Neural cell (in vitro differentiated cells): ENCODE results near the gene ACCSL. TPM values are rescaled to one million over a fixed set of nuclear protein-coding genes. Genes with fewer than 3 reads are reported as not detected.

Experiments used
- H2AFZ ChIP-seq: fragments of 200-600, 300-800 bp; sonication (generic), shearing (Covaris generic); 2 replicates; pipeline ENCODE4 v1.6.0; 2014; ENCODE audit warnings: low read depth, mild to moderate bottlenecking, antibody characterized with exemption, low read length, moderate library complexity
- H3F3A ChIP-seq: fragments of 200-600 bp; shearing (Covaris generic); 2 replicates; pipeline ENCODE4 v1.6.1; 2016; ENCODE audit warnings: mild to moderate bottlenecking, moderate library complexity, mixed read lengths, antibody characterized with exemption, low read length; ENCODE audit not compliant: insufficient read depth, poor library complexity, severe bottlenecking
- H3K27ac ChIP-seq: fragments of 200-600, 300-800 bp; sonication (generic), shearing (Covaris generic); 2 replicates; pipeline ENCODE4 v1.5.1; 2014; ENCODE audit warnings: mild to moderate bottlenecking, low read length, moderate library complexity
- H3K27me3 ChIP-seq: fragments of 300-800, 200-600 bp; sonication (generic), shearing (Covaris generic); 2 replicates; pipeline ENCODE4 v1.6.0; 2014; ENCODE audit warnings: mild to moderate bottlenecking, low read depth, low read length, moderate library complexity; ENCODE audit not compliant: insufficient read depth
- H3K36me3 ChIP-seq: fragments of 300-800, 200-600 bp; sonication (generic), shearing (Covaris generic); 2 replicates; pipeline ENCODE4 v1.5.1; 2014; ENCODE audit warnings: mild to moderate bottlenecking, antibody characterized with exemption, low read length, moderate library complexity; ENCODE audit not compliant: insufficient read depth
- H3K4me2 ChIP-seq: fragments of 300-800, 200-600 bp; sonication (generic), shearing (Covaris generic); 2 replicates; pipeline ENCODE4 v1.6.0; 2014; ENCODE audit warnings: mild to moderate bottlenecking, low read length
- H3K4me3 ChIP-seq: fragments of 300-800, 200-600 bp; sonication (generic), shearing (Covaris generic); 2 replicates; pipeline ENCODE4 v1.5.1; 2014; ENCODE audit warnings: mild to moderate bottlenecking, low read length, moderate library complexity
- H3K79me2 ChIP-seq: fragments of 200-600 bp; shearing (Covaris generic); replicated peaks from 2 replicates; pipeline ENCODE4 v1.6.0; 2014; ENCODE audit warnings: mild to moderate bottlenecking, low read length, moderate library complexity; ENCODE audit not compliant: insufficient read depth
- H3K9ac ChIP-seq: fragments of 300-800, 200-600 bp; sonication (generic), shearing (Covaris generic); 2 replicates; pipeline ENCODE4 v1.6.1; 2016; ENCODE audit warnings: mild to moderate bottlenecking, low read length, mixed read lengths
- H3K9me2 ChIP-seq: fragments of 200-600 bp; shearing (Covaris generic); 2 replicates; pipeline ENCODE4 v1.6.1; 2016; ENCODE audit warnings: mild to moderate bottlenecking, low read length, mixed read lengths; ENCODE audit not compliant: insufficient read depth
- H3K9me3 ChIP-seq: fragments of 200-600, 300-800 bp; sonication (generic), shearing (Covaris generic); 2 replicates; pipeline ENCODE4 v1.6.1; 2016; ENCODE audit warnings: mild to moderate bottlenecking, mixed run types, low read length, moderate library complexity, mixed read lengths
- H4K20me1 ChIP-seq: fragments of 200-600 bp; shearing (Covaris generic); 2 replicates; pipeline ENCODE4 v1.6.1; 2016; ENCODE audit warnings: mild to moderate bottlenecking, mixed run types; ENCODE audit not compliant: insufficient read depth
- EP300 ChIP-seq: fragments of 450-650 bp; conservative IDR thresholded peaks from 2 replicates; pipeline ENCODE4 v1.6.1; 2014; ENCODE audit warnings: antibody characterized with exemption, mild to moderate bottlenecking, moderate library complexity; ENCODE audit not compliant: poor library complexity, severe bottlenecking
- EZH2 ChIP-seq: fragments of 200-600, 300-800 bp; shearing (Covaris generic), sonication (generic); IDR thresholded peaks from 2 replicates; pipeline ENCODE4 v1.6.1; 2014; ENCODE audit warnings: antibody characterized with exemption, low read length, borderline replicate concordance, mild to moderate bottlenecking; ENCODE audit not compliant: insufficient read depth, poor library complexity, severe bottlenecking
- MXI1 ChIP-seq: fragments of 450-650 bp; conservative IDR thresholded peaks from 2 replicates; pipeline ENCODE4 v1.6.1; 2014; ENCODE audit warnings: antibody characterized with exemption, mild to moderate bottlenecking; ENCODE audit not compliant: poor library complexity, severe bottlenecking
- POLR2AphosphoS5 ChIP-seq: IDR thresholded peaks from 2 replicates; pipeline ENCODE4 v1.6.1; 2012
- RAD21 ChIP-seq: fragments of 450-650 bp; conservative IDR thresholded peaks from 2 replicates; pipeline ENCODE4 v1.6.1; 2014; ENCODE audit warnings: antibody characterized with exemption, mild to moderate bottlenecking, moderate library complexity
- SMC3 ChIP-seq: fragments of 450-650 bp; conservative IDR thresholded peaks from 2 replicates; pipeline ENCODE4 v1.6.1; 2014; ENCODE audit warnings: antibody characterized with exemption, mild to moderate bottlenecking, moderate library complexity; ENCODE audit not compliant: poor library complexity
- TAF1 ChIP-seq: IDR thresholded peaks from 2 replicates; pipeline ENCODE4 v1.6.1; 2012; ENCODE audit warnings: low read depth
- polyA plus RNA-seq: library from polyadenylated mRNA; depleted of rRNA; stranded (reverse); fragments of >200 nt; gene quantifications from 2 replicates; pipeline ENCODE4 v1.2.3, GENCODE V29; 2014
- TF ChIP-seq, protein P1 (sequence below): fragments of 450-650 bp; IDR thresholded peaks from 2 replicates; pipeline ENCODE4 v1.5.1; 2014; ENCODE audit warnings: antibody characterized with exemption, mild to moderate bottlenecking, moderate library complexity; ENCODE audit not compliant: poor library complexity, severe bottlenecking
- TF ChIP-seq, protein P2 (sequence below): IDR thresholded peaks from 2 replicates; pipeline ENCODE4 v1.6.1; 2012; ENCODE audit warnings: borderline replicate concordance

ACCSL gene
- polyA plus RNA-seq, 1 donor from 2014 or later = not detected

DNA sequence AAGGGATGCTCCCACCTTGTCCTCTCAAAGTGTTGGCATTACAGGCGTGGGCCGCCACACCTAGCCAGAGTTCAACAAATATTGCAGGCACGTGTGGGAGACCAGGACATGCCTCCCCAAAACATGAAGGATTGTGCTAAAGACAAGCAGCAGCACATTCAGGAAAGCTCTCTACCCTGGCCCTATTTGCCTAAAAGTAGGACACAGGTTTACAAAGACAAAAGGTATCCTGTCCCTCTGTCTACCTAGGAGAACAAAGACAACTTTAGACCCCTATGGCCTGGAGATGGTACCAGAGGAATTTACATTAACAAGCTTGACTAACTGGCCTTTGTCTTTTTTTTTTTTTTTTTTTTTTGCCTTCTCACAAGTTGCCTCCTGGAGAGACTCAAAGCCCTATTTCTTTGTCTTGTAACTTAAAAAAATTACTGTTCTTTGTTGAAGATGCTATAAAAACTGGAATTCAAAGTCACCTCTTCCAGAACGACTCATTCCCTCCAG is 17.4 kb downstream of the ACCSL start:
- Histone ChIP-seq H3F3A (no peaks in the 10 kb centered on the region), H3K27ac (no peak overlapping the region), H2AFZ (no peak overlapping the region), H3K4me2 (no peak overlapping the region), H4K20me1 (no peaks in the 10 kb centered on the region), H3K9me2 (no peaks in the 10 kb centered on the region), H3K4me3 (no peak overlapping the region), H3K9ac (no peak overlapping the region), H3K27me3 (peaks cover 13% of the 10 kb centered on the region), H3K9me3 (no peaks in the 10 kb centered on the region), H3K79me2 (no peaks in the 10 kb centered on the region), H3K36me3 (no peaks in the 10 kb centered on the region)
- TF ChIP-seq EP300 = no peak

DNA sequence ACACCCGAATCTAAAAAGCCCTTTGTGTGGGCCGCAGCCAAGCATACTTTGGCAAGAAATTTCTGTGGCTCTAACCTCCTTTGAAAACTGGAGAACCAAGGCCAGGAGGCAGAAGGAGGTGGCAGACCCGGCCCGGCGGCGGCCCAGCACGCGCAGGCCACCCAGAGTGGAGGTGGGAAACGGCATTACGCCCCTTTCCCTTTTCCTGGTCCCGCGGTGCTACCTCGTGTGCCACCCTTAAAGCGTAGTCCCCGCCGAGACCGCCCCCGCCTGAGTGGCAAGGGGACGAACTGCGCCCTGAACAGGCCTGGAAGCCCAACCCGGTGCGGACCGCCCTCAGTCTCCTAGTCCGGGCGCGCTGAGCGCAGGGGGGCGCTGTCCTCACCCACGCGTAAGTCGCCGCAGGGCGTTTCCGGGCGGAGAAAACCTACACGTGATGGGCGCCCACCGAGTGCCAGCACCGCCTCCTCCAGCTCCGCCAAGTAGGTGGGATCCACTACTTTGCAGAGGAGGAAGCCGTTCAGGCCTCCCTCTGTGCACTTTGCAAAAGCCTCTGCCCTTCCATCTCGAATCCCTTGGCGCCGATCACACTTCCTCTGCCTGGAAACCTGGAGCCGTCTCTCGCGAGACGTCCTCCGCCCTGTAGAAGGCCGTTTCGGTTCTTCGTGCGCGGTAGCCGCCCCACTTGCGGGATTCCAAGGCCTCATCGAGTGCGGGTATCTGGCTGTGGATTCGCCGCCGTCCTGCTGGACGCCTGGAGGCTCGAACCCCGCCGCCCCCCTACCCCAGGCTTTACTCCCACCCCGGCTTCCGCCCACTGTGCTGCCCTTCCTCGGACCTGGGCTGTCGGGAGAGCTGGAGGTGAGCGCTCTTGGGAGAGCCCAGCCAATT is 18.3 kb downstream of the ACCSL start, which contains the start of gene ACCS:
ACCS (plus strand) TSS at position 430 of the 891 bp plus-strand sequence. CDS start 1,358 bp downstream, outside the sequence.
- Histone ChIP-seq H2AFZ (no peak within 1 kb of the TSS), H3K9me2 (no peaks in the 10 kb centered on the region), H3K27ac (no peak within 1 kb of the TSS), H3K9me3 (no peaks in the 10 kb centered on the region), H3K9ac (no peak within 1 kb of the TSS), H3K36me3 (no peaks in the 10 kb centered on the region), H3K79me2 (no peaks in the 10 kb centered on the region), H3K27me3 (peaks cover 13% of the 10 kb centered on the region), H3K4me3 (no peak within 1 kb of the TSS), H3F3A (no peaks in the 10 kb centered on the region), H3K4me2 (no peak within 1 kb of the TSS), H4K20me1 (no peaks in the 10 kb centered on the region)
- no peak for TF ChIP-seq MXI1
- TF ChIP-seq, protein P1, sequence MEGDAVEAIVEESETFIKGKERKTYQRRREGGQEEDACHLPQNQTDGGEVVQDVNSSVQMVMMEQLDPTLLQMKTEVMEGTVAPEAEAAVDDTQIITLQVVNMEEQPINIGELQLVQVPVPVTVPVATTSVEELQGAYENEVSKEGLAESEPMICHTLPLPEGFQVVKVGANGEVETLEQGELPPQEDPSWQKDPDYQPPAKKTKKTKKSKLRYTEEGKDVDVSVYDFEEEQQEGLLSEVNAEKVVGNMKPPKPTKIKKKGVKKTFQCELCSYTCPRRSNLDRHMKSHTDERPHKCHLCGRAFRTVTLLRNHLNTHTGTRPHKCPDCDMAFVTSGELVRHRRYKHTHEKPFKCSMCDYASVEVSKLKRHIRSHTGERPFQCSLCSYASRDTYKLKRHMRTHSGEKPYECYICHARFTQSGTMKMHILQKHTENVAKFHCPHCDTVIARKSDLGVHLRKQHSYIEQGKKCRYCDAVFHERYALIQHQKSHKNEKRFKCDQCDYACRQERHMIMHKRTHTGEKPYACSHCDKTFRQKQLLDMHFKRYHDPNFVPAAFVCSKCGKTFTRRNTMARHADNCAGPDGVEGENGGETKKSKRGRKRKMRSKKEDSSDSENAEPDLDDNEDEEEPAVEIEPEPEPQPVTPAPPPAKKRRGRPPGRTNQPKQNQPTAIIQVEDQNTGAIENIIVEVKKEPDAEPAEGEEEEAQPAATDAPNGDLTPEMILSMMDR = peak; percentile 23
- TF ChIP-seq EZH2 = no peak

DNA sequence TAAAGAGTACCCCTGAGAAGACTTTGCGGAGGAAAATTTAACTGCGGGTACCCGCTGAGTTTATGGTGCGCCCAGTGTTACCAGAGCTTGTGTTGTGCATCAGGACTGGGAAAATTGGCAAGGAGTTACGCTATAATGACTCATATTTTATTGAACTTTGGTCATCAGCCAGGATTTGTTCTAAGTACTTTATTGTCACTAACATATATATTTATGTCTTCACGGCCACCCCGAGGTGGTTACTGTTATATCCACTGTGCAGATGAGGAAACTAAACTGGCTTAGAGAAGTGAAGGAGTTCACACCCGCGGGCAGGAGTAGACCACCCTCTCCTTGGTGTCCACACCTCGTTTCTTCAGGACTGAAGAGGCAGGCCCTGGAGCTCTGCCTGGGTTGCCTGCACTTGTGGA is 19.0 kb downstream of the ACCSL start:
- no peak overlapping the region for H3K4me2 ChIP-seq
- H3K27me3 ChIP-seq = peaks cover 13% of the 10 kb centered on the region
- TF ChIP-seq TAF1 (no peak), RAD21 (no peak), EP300 (no peak), POLR2AphosphoS5 (no peak), MXI1 (no peak), SMC3 (no peak), EZH2 (no peak)
- TF ChIP-seq, protein P1 = no peak
- TF ChIP-seq, protein P2, sequence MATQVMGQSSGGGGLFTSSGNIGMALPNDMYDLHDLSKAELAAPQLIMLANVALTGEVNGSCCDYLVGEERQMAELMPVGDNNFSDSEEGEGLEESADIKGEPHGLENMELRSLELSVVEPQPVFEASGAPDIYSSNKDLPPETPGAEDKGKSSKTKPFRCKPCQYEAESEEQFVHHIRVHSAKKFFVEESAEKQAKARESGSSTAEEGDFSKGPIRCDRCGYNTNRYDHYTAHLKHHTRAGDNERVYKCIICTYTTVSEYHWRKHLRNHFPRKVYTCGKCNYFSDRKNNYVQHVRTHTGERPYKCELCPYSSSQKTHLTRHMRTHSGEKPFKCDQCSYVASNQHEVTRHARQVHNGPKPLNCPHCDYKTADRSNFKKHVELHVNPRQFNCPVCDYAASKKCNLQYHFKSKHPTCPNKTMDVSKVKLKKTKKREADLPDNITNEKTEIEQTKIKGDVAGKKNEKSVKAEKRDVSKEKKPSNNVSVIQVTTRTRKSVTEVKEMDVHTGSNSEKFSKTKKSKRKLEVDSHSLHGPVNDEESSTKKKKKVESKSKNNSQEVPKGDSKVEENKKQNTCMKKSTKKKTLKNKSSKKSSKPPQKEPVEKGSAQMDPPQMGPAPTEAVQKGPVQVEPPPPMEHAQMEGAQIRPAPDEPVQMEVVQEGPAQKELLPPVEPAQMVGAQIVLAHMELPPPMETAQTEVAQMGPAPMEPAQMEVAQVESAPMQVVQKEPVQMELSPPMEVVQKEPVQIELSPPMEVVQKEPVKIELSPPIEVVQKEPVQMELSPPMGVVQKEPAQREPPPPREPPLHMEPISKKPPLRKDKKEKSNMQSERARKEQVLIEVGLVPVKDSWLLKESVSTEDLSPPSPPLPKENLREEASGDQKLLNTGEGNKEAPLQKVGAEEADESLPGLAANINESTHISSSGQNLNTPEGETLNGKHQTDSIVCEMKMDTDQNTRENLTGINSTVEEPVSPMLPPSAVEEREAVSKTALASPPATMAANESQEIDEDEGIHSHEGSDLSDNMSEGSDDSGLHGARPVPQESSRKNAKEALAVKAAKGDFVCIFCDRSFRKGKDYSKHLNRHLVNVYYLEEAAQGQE = no peak
- no peaks in the 10 kb centered on the region for H3F3A ChIP-seq
- no peak overlapping the region for H3K27ac ChIP-seq
- no peak overlapping the region for H3K9ac ChIP-seq
- H4K20me1 ChIP-seq = no peaks in the 10 kb centered on the region
- no peak overlapping the region for H2AFZ ChIP-seq
- no peak overlapping the region for H3K4me3 ChIP-seq
- H3K9me3 ChIP-seq = no peaks in the 10 kb centered on the region
- H3K36me3 ChIP-seq = no peaks in the 10 kb centered on the region
- no peaks in the 10 kb centered on the region for H3K9me2 ChIP-seq
- H3K79me2 ChIP-seq = no peaks in the 10 kb centered on the region
